ENCODE data around the gene ZNF506.
"Not testable (repeated sequence)": the region's sequence is repeated elsewhere in the genome, so short reads cannot be mapped to it uniquely, and the experiment has no call there.

The ZNF506 gene

GRCh38 chr19:19744641-19745040 lies 76.9 kb downstream of the ZNF506 start:
- no peak for DNase-seq (ENCODE audit: low read depth in 2 of 2)

- DNase-seq (ENCODE audit: low read depth in 2 of 2), result not testable (repeated sequence)
Observed at GRCh38 chr19:19743921-19744320, 77.6 kb downstream of the ZNF506 start.

GRCh38 chr19:19743176-19743575 lies 78.4 kb downstream of the ZNF506 start:
- no peak for DNase-seq (ENCODE audit: low read depth in 2 of 2)

GRCh38 chr19:19742773-19743172 lies 78.8 kb downstream of the ZNF506 start:
- no peak for DNase-seq (ENCODE audit: low read depth in 2 of 2)

All from fibroblast of skin of left biceps (primary cell).